B cell (primary cell): ENCODE measurements around the gene ACOX3. TPM values are rescaled to one million over a fixed set of nuclear protein-coding genes. Genes with fewer than 3 reads are reported as not detected.

Experiments
- ATAC-seq: fragments of 200-7000 bp; cut with Tn5 transposase; one replicate; pipeline ENCODE4 v1.10.0; 2021; ENCODE audit warnings: low read depth, mild to moderate bottlenecking, moderate number of reproducible peaks, moderate library complexity
- CTCF ChIA-PET: fragments of 350-600 bp; sonication (Branson Sonifier 250); formaldehyde crosslinking; loops from one replicate; lab custom pipeline; 2021; ENCODE audit warnings: antibody characterized with exemption, inconsistent platforms; lab: Charles Lee
- POLR2A ChIA-PET: fragments of 350-600 bp; sonication (Branson Sonifier 250); formaldehyde crosslinking; loops from one replicate; lab custom pipeline; 2021; ENCODE audit warnings: antibody characterized with exemption; lab: Charles Lee
- DNase-seq: peaks from one replicate; pipeline ENCODE4 v3.0.0; 2013
- H2AFZ ChIP-seq: 2 replicates; pipeline ENCODE4 v1.6.1; 2012; ENCODE audit warnings: mild to moderate bottlenecking, low read depth, low read length; ENCODE audit not compliant: insufficient read depth, poor library complexity, severe bottlenecking
- H3K27ac ChIP-seq, 2 donors: 1 replicate in 1 of 2; 2 replicates in 1 of 2; pipeline ENCODE4 v1.5.1; 2012 to 2013; ENCODE audit warnings: low read length in 2 of 2, mild to moderate bottlenecking in 2 of 2, moderate library complexity in 1 of 2
- H3K27me3 ChIP-seq, 4 experiments: fragments of 200-600 bp in 1 of 4; sonication (generic) in 1 of 4; replicated peaks in 1 of 4; 1 replicate in 2 of 4; 2 replicates in 2 of 4; pipeline versions ENCODE4 v1.6.1 to v1.7.0; 2013 to 2016; ENCODE audit warnings: low read length in 3 of 4, mild to moderate bottlenecking in 2 of 4, mixed read lengths in 1 of 4, moderate library complexity in 1 of 4; ENCODE audit not compliant: insufficient read depth in 4 of 4, control insufficient read depth in 3 of 4; ENCODE audit errors: control extremely low read depth in 1 of 4
- H3K36me3 ChIP-seq, 2 experiments: replicated peaks in 1 of 2; 1 replicate in 1 of 2; 2 replicates in 1 of 2; pipeline versions ENCODE4 v1.6.1 to v1.7.1; 2013; ENCODE audit warnings: low read length in 1 of 2; ENCODE audit not compliant: insufficient read depth in 2 of 2, control insufficient read depth in 1 of 2; ENCODE audit errors: control extremely low read depth in 1 of 2, extremely low read depth in 1 of 2
- H3K4me1 ChIP-seq, 2 donors: fragments of 200-600 bp in 1 of 2; sonication (generic) in 1 of 2; 1 replicate in 1 of 2; 2 replicates in 1 of 2; pipeline versions ENCODE4 v1.5.1 to v1.6.1; 2013 to 2017; ENCODE audit warnings: low read length in 2 of 2; ENCODE audit not compliant: control insufficient read depth in 2 of 2, insufficient read depth in 2 of 2
- H3K4me2 ChIP-seq: replicated peaks from 2 replicates; pipeline ENCODE3; 2012; ENCODE audit warnings: mild to moderate bottlenecking, low read depth, low read length; ENCODE audit not compliant: poor library complexity, severe bottlenecking
- H3K4me3 ChIP-seq, 5 experiments: fragments of 200-600 bp in 1 of 5; sonication (generic) in 1 of 5; 1 replicate in 3 of 5; 2 replicates in 2 of 5; pipeline versions ENCODE4 v1.5.1 to v1.7.0; 2011 to 2016; ENCODE audit warnings: low read length in 4 of 5, mild to moderate bottlenecking in 4 of 5, low read depth in 2 of 5, control low read depth in 1 of 5, moderate library complexity in 1 of 5; ENCODE audit not compliant: insufficient read depth in 1 of 5; ENCODE audit errors: control extremely low read depth in 1 of 5, extremely low read depth in 1 of 5
- H3K79me2 ChIP-seq: fragments of 200-600 bp; sonication (generic); one replicate; pipeline ENCODE4 v1.6.0; 2016; ENCODE audit warnings: low read length; ENCODE audit not compliant: control insufficient read depth, insufficient read depth
- H3K9ac ChIP-seq: fragments of 200-600 bp; sonication (generic); 2 replicates; pipeline ENCODE4 v1.6.1; 2017; ENCODE audit warnings: mild to moderate bottlenecking, low read length, moderate library complexity
- H3K9me3 ChIP-seq, 3 donors: one replicate each; pipeline versions ENCODE4 v1.6.1 to v1.7.1; 2013; ENCODE audit warnings: low read length in 2 of 3; ENCODE audit not compliant: control insufficient read depth in 2 of 3, insufficient read depth in 1 of 3; ENCODE audit errors: control extremely low read depth in 1 of 3
- H4K20me1 ChIP-seq: 2 replicates; pipeline ENCODE4 v1.6.0; 2012; ENCODE audit warnings: mild to moderate bottlenecking, low read length; ENCODE audit not compliant: insufficient read depth, control insufficient read depth, poor library complexity, severe bottlenecking
- H3K27ac Mint-ChIP-seq: one replicate; pipeline ENCODE4 v1.8.0; 2021; ENCODE audit warnings: mixed read lengths
- H3K27me3 Mint-ChIP-seq: one replicate; pipeline ENCODE4 v1.8.0; 2021; ENCODE audit warnings: mixed read lengths
- H3K4me1 Mint-ChIP-seq: one replicate; pipeline ENCODE4 v1.8.0; 2021; ENCODE audit warnings: mixed read lengths
- H3K4me3 Mint-ChIP-seq: one replicate; pipeline ENCODE4 v1.8.0; 2021; ENCODE audit warnings: mixed read lengths
- H3K9me3 Mint-ChIP-seq: one replicate; pipeline ENCODE4 v1.8.0; 2022; ENCODE audit warnings: mixed read lengths; ENCODE audit not compliant: insufficient read depth
- EZH2 ChIP-seq: IDR thresholded peaks from 2 replicates; pipeline ENCODE4 v1.6.1; 2012; ENCODE audit warnings: borderline replicate concordance, low read depth, mild to moderate bottlenecking, moderate library complexity, low read length; ENCODE audit not compliant: insufficient read depth, poor library complexity, severe bottlenecking
- WGBS: methylation state at CpG from one replicate; pipeline ENCODE4 v1.1.5; 2013; ENCODE audit warnings: missing lambda C conversion rate; ENCODE audit not compliant: insufficient coverage; 5-methylcytosine and 5-hydroxymethylcytosine counted together
- intact Hi-C: fragments of 100-400 bp; cut with micrococcal nuclease; formaldehyde crosslinking; loops from one replicate; pipeline ENCODE4 v1.10.0; 2022
- polyA plus RNA-seq: library from polyadenylated mRNA; depleted of rRNA; stranded (reverse); fragments of >200 nt; gene quantifications from 2 replicates; pipeline ENCODE4 v1.2.3, GENCODE V29; 2012
- total RNA-seq, 2 donors: library from RNA; stranded (reverse); fragments of 120-200 nt in 1 of 2; gene quantifications; 1 replicate in 1 of 2; 2 replicates in 1 of 2; pipeline versions ENCODE4 v1.2.3 to v1.2.4, GENCODE V29; 2013 to 2022
- TF ChIP-seq, protein P1 (sequence below): fragments of 200-600 bp; IDR thresholded peaks from one replicate; pipeline ENCODE4 v1.8.0; 2022; ENCODE audit warnings: antibody characterized with exemption, mild to moderate bottlenecking

Gene ACOX3
- total and polyA plus RNA-seq, 2 donors (not counting 1 experiment from before 2014, with no cell fraction given) = 4.6 to 23.1 TPM

DNA sequence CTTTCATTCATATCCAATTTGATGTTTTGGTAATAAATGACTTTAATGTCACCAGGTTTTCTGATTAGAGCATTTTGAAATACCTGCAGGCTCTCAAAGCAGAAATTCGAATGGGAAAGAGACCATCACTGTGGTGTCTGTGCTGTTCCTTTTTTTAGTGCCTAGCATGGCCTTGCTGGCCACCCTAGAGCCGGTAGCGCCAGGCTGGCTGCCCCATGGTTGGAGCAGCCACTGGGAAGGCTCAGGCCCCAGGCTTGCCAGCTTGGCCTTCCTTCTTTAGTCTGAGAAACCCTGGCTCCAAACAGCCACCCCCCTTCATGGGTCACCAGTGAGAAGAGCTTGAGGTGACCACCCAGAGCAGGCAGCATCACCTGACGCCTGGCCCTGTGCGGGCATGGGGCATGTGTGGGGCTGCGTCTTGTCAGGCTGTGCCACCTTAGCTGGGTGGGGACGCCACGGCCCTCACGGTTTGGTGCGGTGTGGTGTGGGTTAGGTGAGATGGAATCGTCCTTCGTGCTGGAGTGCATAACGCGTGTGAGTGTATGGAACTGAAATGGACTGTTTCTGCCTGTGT lies 30.0 kb upstream of the ACOX3 start:
- 97% methylated on average over 14 of the region's 14 CpGs for WGBS
- H3K9ac ChIP-seq = no peak overlapping the region
- H3K9me3 ChIP-seq = no peaks in the 10 kb centered on the region
- TF ChIP-seq, protein P1, sequence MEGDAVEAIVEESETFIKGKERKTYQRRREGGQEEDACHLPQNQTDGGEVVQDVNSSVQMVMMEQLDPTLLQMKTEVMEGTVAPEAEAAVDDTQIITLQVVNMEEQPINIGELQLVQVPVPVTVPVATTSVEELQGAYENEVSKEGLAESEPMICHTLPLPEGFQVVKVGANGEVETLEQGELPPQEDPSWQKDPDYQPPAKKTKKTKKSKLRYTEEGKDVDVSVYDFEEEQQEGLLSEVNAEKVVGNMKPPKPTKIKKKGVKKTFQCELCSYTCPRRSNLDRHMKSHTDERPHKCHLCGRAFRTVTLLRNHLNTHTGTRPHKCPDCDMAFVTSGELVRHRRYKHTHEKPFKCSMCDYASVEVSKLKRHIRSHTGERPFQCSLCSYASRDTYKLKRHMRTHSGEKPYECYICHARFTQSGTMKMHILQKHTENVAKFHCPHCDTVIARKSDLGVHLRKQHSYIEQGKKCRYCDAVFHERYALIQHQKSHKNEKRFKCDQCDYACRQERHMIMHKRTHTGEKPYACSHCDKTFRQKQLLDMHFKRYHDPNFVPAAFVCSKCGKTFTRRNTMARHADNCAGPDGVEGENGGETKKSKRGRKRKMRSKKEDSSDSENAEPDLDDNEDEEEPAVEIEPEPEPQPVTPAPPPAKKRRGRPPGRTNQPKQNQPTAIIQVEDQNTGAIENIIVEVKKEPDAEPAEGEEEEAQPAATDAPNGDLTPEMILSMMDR = no peak
- no peak for TF ChIP-seq EZH2
- no peak overlapping the region for H3K27ac ChIP-seq
- no peak overlapping the region for H2AFZ ChIP-seq
- H3K27me3 ChIP-seq = no peaks in the 10 kb centered on the region
- no peak overlapping the region for H3K27ac Mint-ChIP-seq
- H3K27me3 Mint-ChIP-seq = no peaks in the 10 kb centered on the region
- H3K4me3 Mint-ChIP-seq = no peak overlapping the region
- H3K4me3 ChIP-seq = no peak overlapping the region
- H4K20me1 ChIP-seq = no peaks in the 10 kb centered on the region
- peaks cover 2% of the 10 kb centered on the region for H3K4me1 Mint-ChIP-seq
- no peaks in the 10 kb centered on the region for H3K9me3 Mint-ChIP-seq
- H3K4me1 ChIP-seq = no peaks in the 10 kb centered on the region
- DNase-seq (no peak), ATAC-seq (no peak)
- no peak overlapping the region for H3K4me2 ChIP-seq
- peaks cover 0 to 28% of the 10 kb centered on the region in 2 experiments for H3K36me3 ChIP-seq
- CTCF ChIA-PET = interaction anchor here (2.8 kb wide), 1 partner anchor 12 kb away, joined by 9 read pairs; no protein-coding TSS in a partner anchor
- POLR2A ChIA-PET = no interaction called here
- intact Hi-C loops = no loop called here
- no peaks in the 10 kb centered on the region for H3K79me2 ChIP-seq

DNA sequence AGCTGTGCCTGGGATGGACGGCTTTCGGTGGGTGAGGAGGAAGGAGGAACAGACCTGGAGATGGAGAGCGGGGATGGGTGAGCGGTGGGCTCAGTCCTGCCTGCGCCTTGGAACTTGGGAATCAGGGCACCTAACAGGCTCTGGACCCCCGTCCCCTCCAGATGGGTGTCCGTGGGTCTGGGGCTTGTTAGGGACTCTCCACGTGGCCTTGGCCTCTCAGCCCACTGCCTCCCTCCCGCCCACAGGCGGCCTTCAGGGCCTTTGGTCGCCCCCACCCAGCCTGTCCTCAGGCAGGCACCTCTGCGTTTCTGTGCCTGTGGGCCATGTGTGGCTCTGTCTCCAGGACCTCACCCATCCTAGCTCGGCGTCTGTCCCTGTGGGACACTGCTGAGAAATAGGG lies 29.0 kb upstream of the ACOX3 start:
- Mint-ChIP-seq H3K27ac (no peak overlapping the region), H3K4me1 (peaks cover 2% of the 10 kb centered on the region), H3K27me3 (no peaks in the 10 kb centered on the region), H3K9me3 (no peaks in the 10 kb centered on the region), H3K4me3 (no peak overlapping the region)
- H3K36me3 ChIP-seq = peaks cover 3 to 34% of the 10 kb centered on the region in 2 experiments
- H3K4me3 ChIP-seq = no peak overlapping the region
- H3K4me1 ChIP-seq = no peaks in the 10 kb centered on the region
- CTCF ChIA-PET = interaction anchor here (0.6 to 2.8 kb wide), 3 partner anchors 11 to 638 kb away, joined by 3 to 9 read pairs (median 5); no protein-coding TSS in a partner anchor
- WGBS = 86% methylated on average over 13 of the region's 14 CpGs
- H3K27ac ChIP-seq = no peak overlapping the region
- H3K4me2 ChIP-seq = no peak overlapping the region
- no peaks in the 10 kb centered on the region for H3K9me3 ChIP-seq
- no peaks in the 10 kb centered on the region for H4K20me1 ChIP-seq
- DNase-seq (no peak), ATAC-seq (no peak)
- no peak overlapping the region for H2AFZ ChIP-seq
- no peaks in the 10 kb centered on the region for H3K79me2 ChIP-seq
- POLR2A ChIA-PET = no interaction called here
- no peaks in the 10 kb centered on the region for H3K27me3 ChIP-seq
- H3K9ac ChIP-seq = no peak overlapping the region
- intact Hi-C loops = no loop called here
- TF ChIP-seq, protein P1 = no peak
- TF ChIP-seq EZH2 = no peak
